GM12873 (cell line): Measurements from ENCODE around the gene TMEM121B.

Experiments
- TF ChIP-seq, protein P1 (sequence below): IDR thresholded peaks from 2 replicates; pipeline ENCODE4 v1.5.1; 2012; ENCODE audit warnings: low read depth, mild to moderate bottlenecking, moderate library complexity, low read length, control low read depth; ENCODE audit not compliant: insufficient read depth; ENCODE audit errors: missing control alignments

The TMEM121B gene

DNA sequence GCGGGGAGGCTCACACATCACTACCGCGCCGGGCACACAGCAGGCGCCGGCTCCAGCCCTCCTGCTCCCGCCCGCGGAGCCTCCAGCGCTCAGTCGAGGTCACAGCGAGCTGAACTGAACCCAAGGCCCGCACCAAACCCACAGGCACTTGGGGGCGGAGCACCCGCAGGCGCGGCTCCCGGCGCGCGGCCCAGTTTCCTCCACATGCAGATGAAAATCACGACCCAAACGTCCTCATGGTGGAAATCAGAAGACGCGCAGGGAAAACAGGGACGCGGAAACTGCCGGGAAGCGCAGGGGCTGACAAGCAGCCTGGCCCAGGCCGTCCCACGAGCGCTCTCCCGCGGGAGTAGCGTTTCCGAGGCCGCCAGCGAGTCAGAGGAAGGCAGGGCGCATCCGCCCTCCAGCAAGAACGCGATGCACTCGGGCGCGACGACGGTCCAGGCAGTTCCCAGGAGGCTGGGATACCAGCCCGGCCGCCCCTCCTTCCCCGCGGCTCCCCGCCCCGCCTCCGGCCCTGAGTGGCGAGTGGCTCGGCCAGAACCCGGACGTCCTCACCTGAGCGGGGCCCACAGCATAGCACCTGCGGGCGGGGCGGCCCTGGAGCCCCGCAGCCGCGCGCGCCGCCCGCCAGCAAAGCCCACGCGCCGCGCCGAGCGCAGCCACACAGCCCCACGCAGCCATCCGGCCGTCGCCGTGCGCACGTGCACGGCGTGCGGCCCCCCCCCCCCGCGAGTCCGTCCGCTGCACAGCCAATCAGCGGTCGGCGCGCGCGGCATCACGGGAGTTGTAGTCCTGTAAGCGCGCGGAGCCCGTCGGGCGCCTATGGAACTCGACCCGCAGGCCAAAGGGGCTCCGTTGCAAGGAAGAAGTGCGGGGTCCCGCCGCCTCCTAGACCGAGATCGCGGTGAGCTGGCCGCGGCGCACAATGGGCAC is 37.7 kb upstream of the TMEM121B start, which contains the start of gene HDHD5:
Gene HDHD5 (minus strand): TSS at position 710 of the 936 bp plus-strand sequence. CDS start 26 bp downstream, at position 684.
- TF ChIP-seq, protein P1, sequence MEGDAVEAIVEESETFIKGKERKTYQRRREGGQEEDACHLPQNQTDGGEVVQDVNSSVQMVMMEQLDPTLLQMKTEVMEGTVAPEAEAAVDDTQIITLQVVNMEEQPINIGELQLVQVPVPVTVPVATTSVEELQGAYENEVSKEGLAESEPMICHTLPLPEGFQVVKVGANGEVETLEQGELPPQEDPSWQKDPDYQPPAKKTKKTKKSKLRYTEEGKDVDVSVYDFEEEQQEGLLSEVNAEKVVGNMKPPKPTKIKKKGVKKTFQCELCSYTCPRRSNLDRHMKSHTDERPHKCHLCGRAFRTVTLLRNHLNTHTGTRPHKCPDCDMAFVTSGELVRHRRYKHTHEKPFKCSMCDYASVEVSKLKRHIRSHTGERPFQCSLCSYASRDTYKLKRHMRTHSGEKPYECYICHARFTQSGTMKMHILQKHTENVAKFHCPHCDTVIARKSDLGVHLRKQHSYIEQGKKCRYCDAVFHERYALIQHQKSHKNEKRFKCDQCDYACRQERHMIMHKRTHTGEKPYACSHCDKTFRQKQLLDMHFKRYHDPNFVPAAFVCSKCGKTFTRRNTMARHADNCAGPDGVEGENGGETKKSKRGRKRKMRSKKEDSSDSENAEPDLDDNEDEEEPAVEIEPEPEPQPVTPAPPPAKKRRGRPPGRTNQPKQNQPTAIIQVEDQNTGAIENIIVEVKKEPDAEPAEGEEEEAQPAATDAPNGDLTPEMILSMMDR, result no peak

DNA sequence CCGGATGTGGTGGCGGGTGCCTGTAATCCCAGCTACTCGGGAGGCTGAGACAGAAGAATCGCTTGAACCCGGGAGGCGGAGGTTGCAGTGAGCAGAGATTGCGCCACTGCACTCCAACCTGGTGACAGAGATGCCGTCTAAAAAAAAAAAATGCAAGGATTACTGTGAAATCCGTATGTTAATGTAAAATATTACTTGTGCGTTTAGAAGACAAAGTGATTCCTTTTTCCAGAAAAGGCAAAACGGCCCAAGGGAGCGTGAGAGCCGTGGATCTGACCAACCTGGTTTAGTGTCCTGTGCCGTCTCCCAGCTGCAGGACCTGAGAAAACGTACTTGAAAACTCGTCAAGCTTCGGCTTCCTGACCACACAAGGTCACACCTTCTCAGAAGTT is 37.0 kb upstream of the TMEM121B start:
- TF ChIP-seq, protein P1, result no peak

DNA sequence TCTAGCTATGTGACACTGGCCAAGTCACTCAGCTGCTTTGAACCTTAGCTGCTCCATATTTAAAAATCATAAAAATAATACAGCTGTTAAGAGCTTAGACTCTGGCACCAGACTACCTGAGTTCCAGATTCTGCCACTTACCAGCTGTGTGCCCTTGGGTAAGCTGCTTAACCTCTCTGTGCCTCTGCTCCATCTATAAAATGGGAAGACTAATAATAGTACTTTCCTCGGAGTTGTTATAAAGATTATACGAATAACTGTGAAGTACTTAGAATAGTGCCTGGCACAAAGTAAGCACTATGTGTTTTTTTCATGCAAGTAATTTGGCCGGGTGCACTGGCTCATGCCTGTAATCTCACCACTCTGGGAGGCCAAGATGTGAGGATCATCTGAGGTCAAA is 36.6 kb upstream of the TMEM121B start:
- TF ChIP-seq, protein P1, result no peak

DNA sequence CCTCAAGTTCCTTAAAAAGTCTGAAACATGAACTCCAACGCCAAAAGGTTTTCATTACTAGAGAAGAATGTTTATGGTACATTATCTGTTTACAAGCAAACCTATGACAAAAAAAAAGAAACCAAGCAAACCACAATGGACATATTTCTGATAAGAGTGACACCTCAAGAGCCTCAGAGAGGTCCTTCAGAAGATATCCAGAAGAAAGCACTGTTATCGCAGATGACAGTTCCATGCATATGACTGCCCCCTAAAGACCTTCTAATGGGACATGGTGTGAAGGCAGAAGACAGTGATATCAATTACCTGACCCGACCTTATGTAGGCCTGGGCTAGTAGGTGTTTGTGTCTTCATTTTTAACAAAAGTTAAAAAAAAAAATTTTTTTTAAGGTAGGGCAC is 34.8 kb upstream of the TMEM121B start:
- TF ChIP-seq, protein P1, result no peak

DNA sequence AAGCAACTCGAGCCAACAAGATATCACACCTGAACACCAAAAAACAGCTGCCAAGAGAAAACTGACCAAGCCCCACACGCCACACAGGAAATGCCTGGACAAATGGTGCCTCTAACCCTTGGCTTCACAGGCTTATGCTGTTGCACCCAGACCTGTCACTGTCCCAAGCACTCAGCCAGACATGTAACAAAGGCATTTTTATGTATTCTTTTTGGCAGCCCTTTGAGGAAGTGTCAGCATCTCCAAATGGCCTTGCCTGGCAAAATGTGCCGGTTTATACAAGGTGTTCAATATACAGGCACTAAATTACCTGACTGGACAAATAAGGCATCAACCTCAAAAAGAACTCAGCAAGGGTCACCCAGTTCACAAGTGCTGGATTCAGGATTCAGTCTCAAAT is 31.8 kb upstream of the TMEM121B start:
- TF ChIP-seq, protein P1, result no peak

DNA sequence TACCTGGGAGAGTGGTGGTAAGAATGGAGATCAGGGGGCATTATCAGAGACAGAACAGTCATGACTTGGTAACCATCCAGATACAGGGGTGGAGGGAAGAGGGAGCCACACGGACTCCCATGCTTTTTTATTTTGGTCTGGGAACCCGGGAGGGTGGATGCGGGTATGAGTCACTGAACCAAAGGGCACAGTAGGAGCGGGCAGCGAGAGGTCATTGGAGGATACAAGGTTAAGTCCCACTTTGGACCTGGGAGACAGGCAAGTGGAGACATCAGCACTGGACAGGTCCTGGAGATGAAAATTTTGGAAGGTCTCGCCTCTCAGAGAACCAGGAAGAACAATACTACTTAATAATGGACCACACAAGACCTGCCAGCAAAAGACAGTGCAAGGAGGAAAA is 31.2 kb upstream of the TMEM121B start:
- TF ChIP-seq, protein P1, result no peak

DNA sequence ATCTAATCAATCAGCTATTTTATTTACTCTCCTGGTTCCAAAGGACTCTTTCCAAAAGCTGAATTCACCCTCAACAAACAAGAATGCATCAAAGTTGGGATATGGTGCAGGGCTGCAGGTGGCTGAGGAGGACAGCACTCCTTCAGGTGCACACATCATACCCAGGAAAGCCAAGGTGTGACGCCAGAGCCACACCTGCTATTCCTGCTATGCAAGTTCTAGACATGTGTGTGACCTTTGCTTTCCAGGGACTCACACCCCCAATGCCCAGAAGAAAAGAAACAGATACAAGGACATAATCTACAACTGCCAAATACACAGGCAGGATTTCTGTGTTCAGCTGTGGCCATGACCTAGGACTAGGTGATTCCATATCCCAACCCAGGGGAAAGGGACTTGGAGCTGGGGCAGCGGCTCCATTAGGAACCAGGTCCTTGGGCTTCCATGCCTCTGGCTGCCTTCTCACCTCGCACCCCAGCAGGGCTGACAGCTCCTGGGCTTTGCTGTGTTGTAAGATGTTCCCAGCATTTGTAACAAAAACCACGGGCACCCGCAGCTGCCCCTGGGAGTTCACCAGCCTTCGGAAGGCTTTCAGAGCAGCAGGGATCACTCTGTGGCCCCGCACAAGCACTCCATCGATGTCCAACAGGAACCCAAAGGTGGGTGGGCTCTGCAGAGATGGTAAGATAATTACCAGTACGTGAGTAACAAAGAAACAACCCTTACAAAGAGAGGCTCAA is 28.1 kb upstream of the TMEM121B start:
- TF ChIP-seq, protein P1, result no peak
